Measurements from ENCODE around the gene CACTIN. TPM values are rescaled to one million over a fixed set of nuclear protein-coding genes. Genes with fewer than 3 reads are reported as not detected.
"Not testable (repeated sequence)": the region's sequence is repeated elsewhere in the genome, so short reads cannot be mapped to it uniquely, and the experiment has no call there.

The CACTIN gene
- polyA plus RNA-seq, 1 donor: 18.9 TPM

GRCh38 chr19:3589439-3589838, 37.2 kb downstream of the CACTIN start:
- DNase-seq (ENCODE audit: low read depth): no peak

GRCh38 chr19:3586707-3587346, 39.8 kb downstream of the CACTIN start:
- DNase-seq (ENCODE audit: low read depth): no peak

- no peak for DNase-seq (ENCODE audit: low read depth)
Observed at GRCh38 chr19:3586127-3586626, 40.4 kb downstream of the CACTIN start.

- no peak for DNase-seq (ENCODE audit: low read depth)
Observed at GRCh38 chr19:3585301-3586126, 41.1 kb downstream of the CACTIN start, which contains the start of gene GIPC3. TSS of gene GIPC3 (plus strand) at chr19:3585478. CDS start at chr19:3585598, 120 bp downstream.

- not testable (repeated sequence) for DNase-seq (ENCODE audit: low read depth)
Observed at GRCh38 chr19:3584036-3584802, 42.4 kb downstream of the CACTIN start.

GRCh38 chr19:3581792-3582191, 44.8 kb downstream of the CACTIN start:
- not testable (repeated sequence) for DNase-seq (ENCODE audit: low read depth)

- peak; percentile 34 for DNase-seq (ENCODE audit: low read depth)
Observed at GRCh38 chr19:3580156-3580934, 46.2 kb downstream of the CACTIN start.

GRCh38 chr19:3578390-3578789, 48.2 kb downstream of the CACTIN start:
- DNase-seq (ENCODE audit: low read depth): no peak

- no peak for DNase-seq (ENCODE audit: low read depth)
Observed at GRCh38 chr19:3577723-3578344, 48.8 kb downstream of the CACTIN start.

GRCh38 chr19:3576696-3577443, 49.7 kb downstream of the CACTIN start:
- DNase-seq (ENCODE audit: low read depth): no peak

- DNase-seq (ENCODE audit: low read depth): no peak
Observed at GRCh38 chr19:3575949-3576673, 50.5 kb downstream of the CACTIN start.

GRCh38 chr19:3575260-3575741, 51.3 kb downstream of the CACTIN start:
- no peak for DNase-seq (ENCODE audit: low read depth)

GRCh38 chr19:3573858-3574637, 52.5 kb downstream of the CACTIN start:
- no peak for DNase-seq (ENCODE audit: low read depth)

GRCh38 chr19:3573162-3573857, 53.3 kb downstream of the CACTIN start:
- no peak for DNase-seq (ENCODE audit: low read depth)

GRCh38 chr19:3572855-3573161, 53.8 kb downstream of the CACTIN start, which contains the start of gene HMG20B:
TSS of gene HMG20B (plus strand) at chr19:3572944. CDS start at chr19:3573310, 366 bp downstream.
- no peak for DNase-seq (ENCODE audit: low read depth)

GRCh38 chr19:3572132-3572854, 54.3 kb downstream of the CACTIN start:
- peak; percentile 97 for DNase-seq (ENCODE audit: low read depth)

- DNase-seq (ENCODE audit: low read depth): no peak
Observed at GRCh38 chr19:3570606-3571011, 56.0 kb downstream of the CACTIN start.

Data from forelimb muscle (tissue), 1 donor.